ENCODE results near the gene DOK4. TPM values are rescaled to one million over a fixed set of nuclear protein-coding genes. Genes with fewer than 3 reads are reported as not detected.

The DOK4 gene
- total RNA-seq, 4 donors from 2014 or later: 3.6 to 12.8 (median 7.3) TPM

DNA sequence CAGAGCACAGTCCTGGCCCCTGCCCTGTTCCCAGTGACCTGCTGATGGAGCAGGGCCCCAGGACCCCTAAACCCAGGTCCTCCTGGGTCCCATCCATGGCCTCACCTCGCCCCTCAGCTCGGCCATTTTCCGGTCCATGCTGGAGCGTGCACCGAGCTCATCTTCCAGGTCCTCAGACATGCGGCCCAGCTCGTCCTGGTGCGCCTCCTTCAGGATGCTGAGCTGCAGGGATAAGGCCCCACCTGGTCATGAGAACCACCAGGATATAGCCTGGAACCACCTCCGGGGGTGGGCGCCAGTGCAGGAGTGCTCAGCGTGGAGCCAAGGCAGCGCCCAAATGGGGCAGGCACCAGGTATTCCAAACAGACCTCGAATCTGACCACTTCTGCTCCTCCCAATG lies 32.2 kb upstream of the DOK4 start:
- TF ChIP-seq, protein P1, sequence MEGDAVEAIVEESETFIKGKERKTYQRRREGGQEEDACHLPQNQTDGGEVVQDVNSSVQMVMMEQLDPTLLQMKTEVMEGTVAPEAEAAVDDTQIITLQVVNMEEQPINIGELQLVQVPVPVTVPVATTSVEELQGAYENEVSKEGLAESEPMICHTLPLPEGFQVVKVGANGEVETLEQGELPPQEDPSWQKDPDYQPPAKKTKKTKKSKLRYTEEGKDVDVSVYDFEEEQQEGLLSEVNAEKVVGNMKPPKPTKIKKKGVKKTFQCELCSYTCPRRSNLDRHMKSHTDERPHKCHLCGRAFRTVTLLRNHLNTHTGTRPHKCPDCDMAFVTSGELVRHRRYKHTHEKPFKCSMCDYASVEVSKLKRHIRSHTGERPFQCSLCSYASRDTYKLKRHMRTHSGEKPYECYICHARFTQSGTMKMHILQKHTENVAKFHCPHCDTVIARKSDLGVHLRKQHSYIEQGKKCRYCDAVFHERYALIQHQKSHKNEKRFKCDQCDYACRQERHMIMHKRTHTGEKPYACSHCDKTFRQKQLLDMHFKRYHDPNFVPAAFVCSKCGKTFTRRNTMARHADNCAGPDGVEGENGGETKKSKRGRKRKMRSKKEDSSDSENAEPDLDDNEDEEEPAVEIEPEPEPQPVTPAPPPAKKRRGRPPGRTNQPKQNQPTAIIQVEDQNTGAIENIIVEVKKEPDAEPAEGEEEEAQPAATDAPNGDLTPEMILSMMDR (IDR thresholded peaks at IDR 0.05; ENCODE audit: low read depth): no peak

DNA sequence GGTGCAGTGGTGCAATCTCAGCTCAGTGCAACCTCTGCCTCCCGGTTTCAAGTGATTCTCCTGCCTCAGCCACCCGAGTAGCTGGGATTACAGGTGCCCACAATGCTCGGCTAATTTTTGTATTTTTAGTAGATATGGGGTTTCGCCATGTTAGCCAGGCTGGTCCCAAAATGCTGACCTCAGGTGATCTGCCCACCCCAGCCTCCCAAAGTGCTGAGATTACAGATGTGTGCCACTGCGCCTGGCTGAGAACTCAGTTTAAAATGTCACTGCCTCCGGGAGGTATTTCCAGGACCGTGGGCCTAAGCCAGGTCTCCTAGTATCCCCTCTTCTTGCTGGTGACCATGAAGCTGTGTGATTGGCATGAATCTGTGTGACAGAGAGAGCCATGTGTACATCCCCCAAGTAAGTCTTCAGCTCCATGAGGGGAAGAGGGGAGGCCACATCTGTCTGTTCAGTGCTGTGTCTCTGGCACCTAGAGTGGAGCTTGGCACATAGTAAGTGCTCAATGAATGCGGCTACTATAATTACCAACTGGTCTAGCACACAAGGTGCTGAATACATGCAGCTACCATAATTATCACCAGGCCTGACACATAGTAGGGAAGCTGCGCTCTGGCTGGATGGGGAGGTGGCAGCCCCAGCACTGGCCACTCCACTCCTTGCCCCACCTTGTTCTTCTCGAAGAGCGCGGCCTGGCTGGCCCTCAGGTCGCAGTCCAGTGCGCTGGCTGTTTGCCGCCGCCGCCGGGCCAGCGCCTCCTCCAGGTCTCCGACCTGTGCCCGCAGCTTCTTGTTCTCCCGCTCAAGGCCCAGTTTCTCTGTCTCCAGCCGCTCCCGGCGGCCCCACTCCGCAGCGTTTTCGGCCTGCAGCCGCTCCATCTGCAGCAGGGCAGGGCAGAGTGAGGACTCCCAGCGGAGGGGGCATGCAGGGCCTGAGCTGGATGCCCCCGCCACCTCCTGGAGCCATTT lies 31.4 kb upstream of the DOK4 start:
- TF ChIP-seq, protein P1 (IDR thresholded peaks at IDR 0.05; ENCODE audit: low read depth): no peak

DNA sequence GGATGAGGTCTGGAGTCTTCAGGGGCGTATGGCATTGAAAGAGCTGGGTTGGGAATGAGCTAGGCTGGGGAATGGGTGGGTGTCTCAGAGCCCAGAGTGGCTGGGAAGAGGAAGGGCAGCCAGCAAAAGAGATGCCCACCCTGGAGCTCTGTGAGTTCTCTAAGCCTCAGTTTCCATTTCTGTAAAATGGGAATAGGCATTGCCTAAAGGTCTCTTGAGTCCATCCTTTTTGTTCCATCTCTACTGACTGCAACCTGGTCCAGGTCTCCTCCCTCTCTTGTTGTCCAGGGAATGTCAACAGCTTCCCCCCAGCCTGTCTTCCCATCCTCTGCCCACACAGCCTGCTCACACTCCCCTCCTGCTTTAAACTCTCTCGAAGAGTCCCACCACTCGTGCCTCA lies 30.5 kb upstream of the DOK4 start:
- TF ChIP-seq, protein P1 (IDR thresholded peaks at IDR 0.05; ENCODE audit: low read depth): no peak

DNA sequence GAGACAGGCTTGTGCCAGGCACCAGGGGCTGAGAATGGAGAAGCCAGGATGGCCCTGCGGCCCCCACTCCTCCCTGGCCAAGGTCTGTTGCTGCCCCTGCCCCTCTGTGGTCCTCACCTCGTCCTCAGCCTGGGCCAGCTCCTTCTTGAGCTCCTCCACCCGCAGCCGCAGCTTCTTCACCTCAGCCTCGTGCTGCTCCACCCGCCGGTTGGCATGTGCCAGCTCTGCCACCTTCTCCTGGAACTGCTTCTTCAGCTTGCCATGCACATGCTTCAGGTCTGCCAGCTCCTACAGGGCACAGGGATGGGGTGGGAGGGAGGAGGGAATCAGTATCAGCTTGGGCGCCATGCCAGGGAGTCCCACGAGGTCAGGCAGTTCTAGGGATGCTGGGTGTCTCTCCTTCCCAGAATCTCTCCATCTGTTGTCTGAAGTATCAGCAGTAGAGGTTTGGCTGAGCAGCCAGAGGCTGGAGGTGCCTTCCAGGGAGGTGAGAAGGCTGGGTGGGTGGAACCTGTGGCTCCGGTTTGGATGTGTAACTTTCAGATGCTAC lies 30.0 kb upstream of the DOK4 start:
- TF ChIP-seq, protein P1 (IDR thresholded peaks at IDR 0.05; ENCODE audit: low read depth): no peak

DNA sequence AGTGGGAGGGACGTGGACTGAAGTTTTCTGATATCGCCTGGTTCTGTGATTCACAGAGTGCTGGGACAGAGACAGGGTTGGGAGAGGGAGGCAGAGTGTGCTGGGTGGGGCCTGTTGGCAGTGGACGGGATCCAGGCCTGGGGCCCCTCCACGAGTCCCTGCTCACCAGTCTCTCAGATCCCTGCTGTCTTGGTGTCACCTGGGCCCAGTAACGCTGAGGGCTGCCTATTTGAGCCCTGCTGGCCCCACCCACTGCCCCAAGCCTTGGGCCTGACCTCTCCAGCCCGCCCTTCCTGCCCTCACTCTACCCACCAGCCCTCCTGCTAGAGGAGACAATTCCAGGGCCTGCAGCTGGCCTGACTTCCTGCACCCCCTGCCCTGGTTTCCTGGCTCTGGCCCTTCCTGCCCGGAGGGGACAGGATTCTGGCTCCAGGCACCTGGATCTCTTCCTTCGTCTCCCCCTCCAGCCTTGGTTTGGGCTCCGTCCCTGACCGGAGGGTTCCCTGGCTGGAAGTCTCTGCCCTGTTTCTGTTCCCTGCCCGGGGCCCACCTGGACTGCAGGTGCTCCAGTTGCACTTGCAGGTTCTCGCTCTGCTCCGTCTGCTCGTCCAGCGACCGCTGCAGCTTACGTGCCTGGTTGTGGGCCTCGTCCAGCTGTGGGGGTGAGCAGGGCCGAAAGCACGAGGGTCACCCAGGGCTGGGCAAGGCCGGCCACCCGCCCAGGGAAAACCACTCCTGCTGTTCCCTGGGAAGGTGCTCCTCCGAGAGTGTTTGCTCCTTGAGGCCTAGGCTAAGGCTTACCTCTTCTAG lies 28.7 kb upstream of the DOK4 start:
- TF ChIP-seq, protein P1 (IDR thresholded peaks at IDR 0.05; ENCODE audit: low read depth): no peak

DNA sequence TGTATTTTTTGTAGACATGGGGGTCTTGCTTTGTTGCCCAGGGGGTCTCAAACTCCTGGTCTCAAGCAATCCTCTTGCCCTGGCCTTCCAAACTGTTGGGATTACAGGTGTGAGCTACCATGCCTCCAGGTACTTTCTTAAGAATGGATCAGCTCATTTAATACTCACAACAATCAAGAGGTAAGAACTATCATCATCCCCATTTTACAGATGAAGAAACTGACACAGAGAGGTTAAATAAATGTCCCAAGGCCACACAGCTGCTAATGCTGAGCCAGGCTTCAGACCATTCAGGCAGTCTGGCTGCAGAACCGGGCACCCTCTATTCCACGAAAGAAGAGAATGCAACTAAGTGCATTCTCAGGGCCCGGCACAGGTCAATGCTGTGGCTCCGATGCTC lies 28.1 kb upstream of the DOK4 start:
- TF ChIP-seq, protein P1 (IDR thresholded peaks at IDR 0.05; ENCODE audit: low read depth): no peak
